A673 (cell line): Measurements from ENCODE around the gene FAM163B.

ENCODE experiments used
- EZH2 ChIP-seq: fragments of 200-600 bp; sonication (generic); IDR thresholded peaks from 2 replicates; pipeline ENCODE4 v1.6.1; 2017; ENCODE audit warnings: borderline replicate concordance, low read depth, mild to moderate bottlenecking, mixed read lengths, antibody characterized with exemption, low read length; ENCODE audit not compliant: poor library complexity, severe bottlenecking
- TF ChIP-seq, protein P1 (sequence below): fragments of 300-800, 200-600 bp; sonication (generic); conservative IDR thresholded peaks from 2 replicates; pipeline ENCODE4 v1.5.1; 2017; ENCODE audit warnings: low read depth, mild to moderate bottlenecking, antibody characterized with exemption, low read length, moderate library complexity, mixed read lengths

DNA sequence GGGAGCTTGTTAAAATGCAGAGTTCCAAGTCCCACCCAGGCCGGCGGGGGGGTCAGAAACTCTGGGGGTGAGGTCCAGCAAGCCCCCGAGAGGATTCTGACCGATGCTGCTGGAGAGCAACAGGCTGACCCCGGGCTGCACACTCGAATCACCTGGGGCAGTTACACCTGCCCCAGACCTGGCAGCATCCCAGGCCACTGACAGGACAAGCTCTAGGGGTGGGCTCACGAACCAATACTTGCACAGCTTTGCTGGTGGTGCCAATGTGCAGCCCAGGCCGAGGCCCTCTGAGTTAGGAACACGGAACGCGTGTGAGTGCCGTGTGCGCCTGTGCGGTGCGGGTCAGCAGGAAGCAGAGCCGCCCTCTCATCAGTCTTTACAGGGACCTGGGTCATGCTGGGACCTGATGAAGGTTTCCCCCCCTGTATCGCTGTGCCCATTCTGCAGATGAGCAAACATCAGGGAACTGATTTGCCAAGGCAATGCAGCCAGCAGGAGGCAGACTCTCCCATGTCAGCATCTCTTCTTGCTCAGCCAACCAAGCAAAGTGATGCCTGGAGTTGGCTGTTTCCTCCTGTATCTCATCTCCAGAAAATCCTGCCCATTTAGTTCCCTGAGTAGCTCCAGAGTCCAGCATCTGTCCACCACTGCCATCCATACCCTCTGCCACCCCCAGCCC is 16.3 kb downstream of the FAM163B start:
- TF ChIP-seq, protein P1, sequence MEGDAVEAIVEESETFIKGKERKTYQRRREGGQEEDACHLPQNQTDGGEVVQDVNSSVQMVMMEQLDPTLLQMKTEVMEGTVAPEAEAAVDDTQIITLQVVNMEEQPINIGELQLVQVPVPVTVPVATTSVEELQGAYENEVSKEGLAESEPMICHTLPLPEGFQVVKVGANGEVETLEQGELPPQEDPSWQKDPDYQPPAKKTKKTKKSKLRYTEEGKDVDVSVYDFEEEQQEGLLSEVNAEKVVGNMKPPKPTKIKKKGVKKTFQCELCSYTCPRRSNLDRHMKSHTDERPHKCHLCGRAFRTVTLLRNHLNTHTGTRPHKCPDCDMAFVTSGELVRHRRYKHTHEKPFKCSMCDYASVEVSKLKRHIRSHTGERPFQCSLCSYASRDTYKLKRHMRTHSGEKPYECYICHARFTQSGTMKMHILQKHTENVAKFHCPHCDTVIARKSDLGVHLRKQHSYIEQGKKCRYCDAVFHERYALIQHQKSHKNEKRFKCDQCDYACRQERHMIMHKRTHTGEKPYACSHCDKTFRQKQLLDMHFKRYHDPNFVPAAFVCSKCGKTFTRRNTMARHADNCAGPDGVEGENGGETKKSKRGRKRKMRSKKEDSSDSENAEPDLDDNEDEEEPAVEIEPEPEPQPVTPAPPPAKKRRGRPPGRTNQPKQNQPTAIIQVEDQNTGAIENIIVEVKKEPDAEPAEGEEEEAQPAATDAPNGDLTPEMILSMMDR = 0 out of 2 replicates have a peak, but pooled peaks have one; percentile 17
- no peak for TF ChIP-seq EZH2
